Stimulated activated CD4-positive, alpha-beta T cell treated with anti-CD3 and anti-CD28 coated beads, Interleukin-1b, Interleukin-23, amount 100 ng/mL, for 48 hours (primary cell): Measurements from ENCODE around the gene CCS.
A peak's percentile ranks its signal among the peaks of the same experiment; 100 is the strongest.
"Not testable (repeated sequence)": the region's sequence is repeated elsewhere in the genome, so short reads cannot be mapped to it uniquely, and the experiment has no call there.

ENCODE experiments used
- DNase-seq: peaks from one replicate; pipeline ENCODE4 v3.0.0-alpha.2; 2020

The CCS gene, protein sequence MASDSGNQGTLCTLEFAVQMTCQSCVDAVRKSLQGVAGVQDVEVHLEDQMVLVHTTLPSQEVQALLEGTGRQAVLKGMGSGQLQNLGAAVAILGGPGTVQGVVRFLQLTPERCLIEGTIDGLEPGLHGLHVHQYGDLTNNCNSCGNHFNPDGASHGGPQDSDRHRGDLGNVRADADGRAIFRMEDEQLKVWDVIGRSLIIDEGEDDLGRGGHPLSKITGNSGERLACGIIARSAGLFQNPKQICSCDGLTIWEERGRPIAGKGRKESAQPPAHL

DNA sequence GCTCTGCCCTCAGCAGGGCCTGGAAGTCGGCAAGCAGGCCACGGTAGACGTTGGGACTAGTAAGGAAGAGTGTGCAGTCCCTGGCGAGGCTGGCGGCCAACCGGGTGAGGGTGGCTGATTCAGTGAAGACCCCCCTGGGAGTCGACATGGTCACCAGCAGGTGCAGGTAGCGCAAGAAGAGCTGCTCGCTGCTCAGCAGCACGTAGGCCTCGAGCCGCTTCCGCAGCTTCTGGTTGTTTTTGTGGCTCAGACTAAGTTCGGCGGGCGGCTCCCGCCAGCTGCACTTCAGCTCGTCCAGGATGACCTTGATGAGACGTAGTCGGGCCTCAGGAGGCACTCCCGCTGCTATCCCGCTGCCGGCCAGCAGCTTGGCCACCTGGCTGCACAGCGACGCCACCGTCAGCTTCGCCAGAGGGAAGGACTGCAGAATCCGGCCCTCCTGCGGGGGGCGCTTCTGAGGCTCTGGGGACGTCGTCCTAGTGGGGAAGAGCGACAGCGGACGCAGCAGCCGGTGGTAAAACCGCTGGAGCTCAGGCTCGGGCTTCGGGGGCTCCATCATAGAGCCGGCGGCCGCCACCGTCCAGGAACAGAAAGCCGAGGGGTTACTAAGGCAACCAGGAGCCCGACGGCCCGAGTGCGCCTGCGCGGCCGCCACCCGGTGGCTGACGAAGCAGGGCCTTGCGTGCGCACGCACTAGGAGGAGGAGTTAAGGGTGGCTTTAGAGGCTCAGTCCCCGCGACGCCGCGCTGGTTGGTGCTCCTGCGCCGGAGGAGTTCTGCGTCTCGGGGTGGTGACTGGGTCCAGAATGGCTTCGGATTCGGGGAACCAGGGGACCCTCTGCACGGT is at the start of gene CCS, which contains the start of gene CCDC87:
Gene CCS (plus strand): TSS at position 729 of the 846 bp plus-strand sequence. CDS start 77 bp downstream, at position 806.
Gene CCDC87 (minus strand): TSS at position 607 of the 846 bp plus-strand sequence. CDS start 48 bp downstream, at position 559.
- DNase-seq: peak; percentile 99

DNA sequence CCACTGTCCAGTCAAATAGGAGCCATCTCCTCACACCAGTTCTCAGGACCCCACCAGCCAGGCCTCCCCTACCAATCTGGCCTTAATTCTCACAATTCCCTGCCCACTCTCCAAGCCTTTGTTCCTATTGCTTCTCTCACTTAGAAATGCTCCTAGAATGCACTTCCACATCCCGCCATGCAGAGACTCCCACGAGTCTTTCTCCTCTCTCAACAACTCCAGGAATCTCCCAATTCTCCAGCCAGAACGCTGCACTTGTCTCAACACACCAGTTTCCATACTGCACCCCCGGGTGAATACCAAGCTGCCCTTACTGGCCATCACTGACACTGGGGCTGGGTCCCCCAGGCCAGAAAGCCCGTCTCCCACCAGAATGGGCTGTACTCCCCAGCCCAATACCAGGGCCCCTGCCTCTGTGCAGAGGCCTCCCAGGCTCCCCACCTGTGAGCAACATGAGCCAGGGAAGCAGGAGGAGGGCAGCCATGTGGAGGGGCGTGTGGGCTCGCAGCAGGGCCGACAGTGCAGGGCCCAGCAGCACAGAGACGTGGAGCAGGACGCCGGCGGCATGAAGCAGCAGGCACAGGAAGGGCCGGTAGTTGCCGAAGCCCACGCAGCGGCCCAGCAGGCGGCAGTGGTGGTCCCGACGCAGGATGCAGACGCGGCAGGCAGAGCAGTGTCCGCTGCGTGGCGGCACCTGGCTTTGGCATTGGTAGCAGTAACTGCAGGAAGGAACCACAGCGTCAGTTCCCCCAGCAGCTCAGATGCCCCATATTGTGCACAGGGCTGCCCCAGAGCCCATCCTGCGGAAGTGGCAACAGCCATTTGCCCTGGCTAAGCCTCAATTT is 49.5 kb upstream of the CCS start:
- DNase-seq: peak; percentile 56

DNA sequence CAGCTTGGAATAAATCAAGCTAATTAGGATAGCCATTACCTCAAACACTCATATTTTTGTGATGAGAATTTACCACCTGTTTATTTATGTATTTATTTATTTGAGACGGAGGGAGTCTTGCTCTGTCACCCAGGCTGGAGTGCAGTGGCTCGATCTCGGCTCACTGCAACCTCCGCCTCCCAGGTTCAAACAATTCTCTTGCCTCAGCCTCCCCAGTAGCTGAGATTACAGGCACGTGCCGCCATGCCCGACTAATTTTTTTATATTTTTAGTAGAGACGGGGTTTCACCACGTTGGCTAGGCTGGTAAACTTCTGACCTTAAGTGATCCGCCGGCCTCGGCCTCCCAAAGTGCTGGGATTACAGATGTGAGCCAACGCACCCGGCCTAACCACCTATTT is 48.0 kb upstream of the CCS start:
- DNase-seq: not testable (repeated sequence)

GRCh38 chr11:66545701-66546367 is 47.2 kb upstream of the CCS start, which contains the start of gene ZDHHC24:
Gene ZDHHC24, minus strand, starts transcription at chr11:66546048. Its CDS starts 45 bp downstream, at chr11:66546003.
- peak; percentile 92 for DNase-seq

DNA sequence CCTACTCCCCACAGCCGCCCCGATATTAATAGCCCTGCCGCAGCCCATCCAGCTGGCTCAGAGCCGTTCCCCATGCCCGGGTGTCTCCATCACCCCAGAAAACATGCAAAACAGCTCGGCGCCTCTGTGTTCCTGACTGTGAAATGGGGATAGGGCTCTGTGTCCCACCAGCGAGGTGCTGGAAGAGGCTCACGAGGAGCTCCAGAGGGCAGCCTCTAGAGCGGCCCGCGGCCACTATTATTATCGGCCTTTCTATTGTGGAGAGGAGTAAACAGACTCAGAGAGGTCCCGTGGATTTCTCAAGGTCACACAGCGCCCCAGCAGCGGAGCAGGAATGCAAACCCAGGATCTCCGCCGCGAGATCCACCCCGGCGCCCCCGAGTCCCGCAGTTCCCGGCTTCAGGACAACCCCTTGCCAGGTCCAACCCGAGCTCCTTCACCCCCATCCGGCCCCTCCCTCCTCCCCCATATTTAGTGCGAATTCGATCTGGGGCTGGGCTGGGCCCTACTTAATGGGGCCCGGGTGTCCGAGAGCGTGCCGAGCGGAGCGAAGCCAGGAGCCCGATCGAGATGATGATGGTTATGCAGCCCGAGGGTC is 46.5 kb upstream of the CCS start, which contains the start of gene ACTN3:
Gene ACTN3 (plus strand): TSS at position 536 of the 598 bp plus-strand sequence. CDS start 35 bp downstream, at position 571.
- no peak for DNase-seq

- no peak for DNase-seq
These were observed 45.9 kb upstream of the CCS start for GRCh38 chr11:66546966-66547661.

GRCh38 chr11:66547662-66548009 is 45.3 kb upstream of the CCS start:
- no peak for DNase-seq

- DNase-seq: no peak
These were observed 44.9 kb upstream of the CCS start for GRCh38 chr11:66548041-66548440.

GRCh38 chr11:66548774-66549630 is 44.0 kb upstream of the CCS start:
- no peak for DNase-seq

DNA sequence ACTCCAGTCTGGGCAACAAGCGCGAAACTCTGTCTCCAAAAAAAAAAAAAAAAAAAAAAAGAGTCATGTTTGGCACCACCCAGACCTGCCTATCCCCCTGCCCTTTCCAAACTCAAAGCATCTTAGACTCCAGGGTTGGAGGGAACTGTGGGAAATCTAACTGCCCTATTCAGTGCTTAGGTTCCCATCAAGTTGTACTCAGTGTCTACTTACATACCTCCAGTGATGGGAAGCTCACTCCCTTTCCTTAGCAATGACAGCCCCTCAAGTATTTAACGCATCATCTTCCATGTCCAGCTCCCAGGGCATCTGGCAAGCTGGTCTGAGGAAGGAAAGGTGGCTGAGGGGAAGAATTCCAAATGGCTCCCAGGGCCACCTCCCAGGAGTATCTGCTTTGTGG is 43.3 kb upstream of the CCS start:
- no peak for DNase-seq

DNA sequence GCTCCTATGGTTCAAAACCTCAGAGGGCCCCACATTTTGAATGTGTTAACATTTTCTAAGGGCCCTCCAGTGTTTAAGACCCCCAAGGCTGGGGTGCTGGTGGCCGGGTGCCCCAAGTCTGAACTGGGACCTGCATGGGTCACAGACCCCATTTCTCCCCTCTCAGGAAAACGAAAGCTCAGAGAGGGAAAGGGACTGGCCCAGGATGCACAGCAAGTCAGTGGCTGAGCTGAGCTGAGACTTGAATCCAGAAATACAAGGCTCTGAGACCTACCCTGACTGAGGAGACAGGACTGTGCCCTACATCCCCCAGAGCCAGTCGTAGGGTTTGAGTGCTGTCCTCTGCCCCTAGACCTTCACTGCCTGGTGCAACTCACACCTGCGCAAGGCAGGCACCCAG is 42.1 kb upstream of the CCS start:
- no peak for DNase-seq

- no peak for DNase-seq
These were observed 38.4 kb upstream of the CCS start for GRCh38 chr11:66554602-66555001.

GRCh38 chr11:66555416-66555815 is 37.6 kb upstream of the CCS start:
- DNase-seq: no peak

DNA sequence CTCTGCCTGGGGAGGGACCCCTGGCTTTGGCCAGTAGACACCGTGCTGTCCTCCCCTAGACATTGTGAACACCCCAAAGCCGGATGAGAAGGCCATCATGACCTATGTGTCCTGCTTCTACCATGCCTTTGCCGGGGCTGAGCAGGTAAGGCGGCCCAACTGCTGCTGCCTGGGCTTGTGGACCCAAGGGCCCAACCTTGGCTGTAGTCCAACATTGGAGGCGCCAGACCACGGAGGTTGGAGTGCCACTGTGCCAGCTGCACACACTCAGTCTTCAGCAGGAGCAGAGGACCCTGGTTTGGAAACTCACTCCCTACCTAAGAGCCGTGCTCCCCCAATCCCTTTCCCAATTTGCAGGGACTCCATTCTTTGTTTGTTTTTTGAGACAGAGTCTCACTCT is 36.9 kb upstream of the CCS start:
- DNase-seq: no peak

DNA sequence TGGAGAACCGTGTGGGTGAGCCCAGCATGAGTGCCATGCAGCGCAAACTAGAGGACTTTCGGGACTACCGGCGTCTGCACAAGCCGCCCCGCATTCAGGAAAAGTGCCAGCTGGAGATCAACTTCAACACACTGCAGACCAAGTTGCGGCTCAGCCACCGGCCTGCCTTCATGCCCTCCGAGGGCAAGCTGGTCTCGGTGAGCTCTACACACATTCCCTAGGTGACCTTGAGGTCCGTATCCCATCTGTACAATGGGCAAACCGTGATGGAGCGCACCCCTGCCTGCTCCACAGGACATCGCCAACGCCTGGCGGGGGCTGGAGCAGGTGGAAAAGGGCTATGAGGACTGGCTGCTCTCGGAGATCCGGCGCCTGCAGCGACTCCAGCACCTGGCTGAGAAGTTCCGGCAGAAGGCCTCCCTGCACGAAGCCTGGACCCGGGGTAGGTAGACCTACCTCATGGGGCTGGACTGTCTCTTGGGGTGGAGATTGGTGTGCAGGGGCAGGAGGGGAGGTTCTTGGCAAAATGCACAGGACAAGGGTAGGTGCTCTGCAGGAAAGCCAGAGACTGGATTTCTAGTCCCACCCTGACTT is 35.2 kb upstream of the CCS start:
- DNase-seq: no peak

DNA sequence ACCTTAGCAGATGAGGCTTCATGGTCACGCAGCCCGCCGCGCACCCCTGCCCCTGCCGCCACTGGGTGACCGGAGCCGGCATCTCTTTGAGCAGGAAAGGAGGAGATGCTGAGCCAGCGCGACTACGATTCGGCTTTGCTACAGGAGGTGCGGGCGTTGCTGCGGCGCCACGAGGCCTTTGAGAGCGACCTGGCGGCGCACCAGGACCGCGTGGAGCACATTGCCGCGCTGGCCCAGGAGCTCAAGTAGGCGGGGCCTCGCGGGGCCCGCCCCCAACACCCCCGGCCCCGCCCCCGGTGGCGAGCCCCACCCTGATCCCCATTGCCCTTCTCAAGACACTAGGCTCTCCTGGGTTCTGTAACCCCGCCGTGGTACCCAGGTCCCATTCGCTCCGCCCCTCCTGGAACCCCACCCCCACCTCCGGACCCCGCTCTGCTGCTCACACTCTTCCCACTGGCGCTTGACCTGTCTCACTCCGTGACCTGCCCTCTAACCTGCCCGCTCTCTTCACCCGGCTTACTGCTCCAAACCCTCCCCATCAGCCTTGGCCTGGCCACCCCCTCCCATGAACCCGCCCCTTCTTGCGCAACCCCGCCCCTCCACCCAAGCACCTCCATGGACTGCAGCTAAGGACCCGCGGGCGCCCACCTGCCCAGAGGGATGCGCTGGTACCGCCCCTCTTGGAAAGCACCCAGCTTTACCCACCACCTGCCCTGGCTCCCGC is 33.7 kb upstream of the CCS start:
- DNase-seq: peak; percentile 41

- DNase-seq: no peak
These were observed 32.9 kb upstream of the CCS start for GRCh38 chr11:66559866-66560676.
